Epithelial cell of proximal tubule (primary cell): ENCODE data around the gene ECEL1. TPM values are rescaled to one million over a fixed set of nuclear protein-coding genes. Genes with fewer than 3 reads are reported as not detected.

Experiments used
- DNase-seq: peaks from one replicate; pipeline ENCODE4 v3.0.0-alpha.2; 2011; ENCODE audit warnings: low read depth
- H3K4me3 ChIP-seq: 2 replicates; pipeline ENCODE4 v1.5.1; 2011; ENCODE audit warnings: low read depth, mild to moderate bottlenecking, low read length
- CTCF ChIP-seq: conservative IDR thresholded peaks from 2 replicates; pipeline ENCODE4 v1.5.1; 2012; ENCODE audit warnings: low read depth, mild to moderate bottlenecking, low read length
- total RNA-seq: library from RNA; depleted of rRNA; stranded (reverse); fragments of >200 nt; gene quantifications from 2 replicates; pipeline ENCODE4 v1.2.3, GENCODE V29; 2015

Gene ECEL1
- total RNA-seq, 1 donor from 2014 or later, result not detected

GRCh38 chr2:232478571-232479340 lies 8.9 kb downstream of the ECEL1 start:
- no peak for TF ChIP-seq CTCF
- no peak for DNase-seq
- H3K4me3 ChIP-seq, result no peak overlapping the region

GRCh38 chr2:232477751-232478510 lies 9.7 kb downstream of the ECEL1 start:
- DNase-seq, result no peak

GRCh38 chr2:232476791-232477190 lies 10.8 kb downstream of the ECEL1 start:
- H3K4me3 ChIP-seq, result no peak overlapping the region
- TF ChIP-seq CTCF, result no peak
- no peak for DNase-seq

More at GRCh38 chr2:232477751-232478510, 9.7 kb downstream of the ECEL1 start:
- TF ChIP-seq CTCF, result no peak
- H3K4me3 ChIP-seq, result no peak overlapping the region

- no peak overlapping the region for H3K4me3 ChIP-seq
- DNase-seq, result no peak
Measured at GRCh38 chr2:232476045-232476444, 11.6 kb downstream of the ECEL1 start.

GRCh38 chr2:232473467-232473890 lies 14.2 kb downstream of the ECEL1 start:
- no peak for TF ChIP-seq CTCF
- no peak for DNase-seq
- H3K4me3 ChIP-seq, result no peak overlapping the region

More at GRCh38 chr2:232476045-232476444, 11.6 kb downstream of the ECEL1 start:
- TF ChIP-seq CTCF, result no peak

- DNase-seq, result no peak
- H3K4me3 ChIP-seq, result no peak overlapping the region
- no peak for TF ChIP-seq CTCF
Measured at GRCh38 chr2:232466221-232466620, 21.4 kb downstream of the ECEL1 start.
